ENCODE measurements around the gene AGBL4.

The AGBL4 gene

DNA sequence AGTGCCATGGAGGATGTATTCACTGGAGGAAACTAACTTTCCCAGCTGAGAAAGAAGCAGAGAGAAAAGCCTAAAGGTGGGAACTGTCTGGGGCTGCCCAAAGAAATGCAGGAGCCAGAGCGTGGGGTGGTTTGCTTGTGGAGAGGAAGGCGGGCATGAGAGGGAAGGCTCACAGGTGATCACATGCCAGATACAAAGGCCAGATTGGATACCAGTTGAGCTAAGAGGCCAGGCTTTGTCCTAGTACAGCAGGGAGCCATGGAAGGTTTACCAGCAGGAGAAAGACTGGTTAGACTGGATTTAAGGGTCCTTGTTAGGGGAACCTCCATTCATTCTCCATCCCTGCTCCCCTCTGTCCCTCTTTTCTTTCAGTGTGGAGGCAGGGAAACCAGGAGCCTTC is 1313.4 kb downstream of the AGBL4 start:
- FAIRE-seq: no peak

DNA sequence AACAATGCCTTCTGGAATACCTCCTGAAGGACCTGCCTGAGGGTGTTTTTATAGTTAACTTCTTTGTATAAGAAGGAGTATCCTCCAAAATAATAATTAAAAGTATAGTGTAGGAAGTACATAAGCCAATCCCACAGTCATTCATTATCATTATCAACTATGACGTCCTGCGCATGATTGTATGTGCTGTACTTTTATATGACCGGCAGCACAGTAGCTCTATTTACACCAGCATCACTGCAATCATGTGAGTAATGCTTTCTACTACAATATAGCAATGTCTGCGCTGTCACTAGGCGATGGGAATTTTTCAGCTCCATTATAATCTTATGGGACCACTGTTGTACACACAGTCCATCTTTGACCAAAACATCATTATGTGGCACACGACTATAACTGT is 1319.0 kb downstream of the AGBL4 start:
- no peak for FAIRE-seq

DNA sequence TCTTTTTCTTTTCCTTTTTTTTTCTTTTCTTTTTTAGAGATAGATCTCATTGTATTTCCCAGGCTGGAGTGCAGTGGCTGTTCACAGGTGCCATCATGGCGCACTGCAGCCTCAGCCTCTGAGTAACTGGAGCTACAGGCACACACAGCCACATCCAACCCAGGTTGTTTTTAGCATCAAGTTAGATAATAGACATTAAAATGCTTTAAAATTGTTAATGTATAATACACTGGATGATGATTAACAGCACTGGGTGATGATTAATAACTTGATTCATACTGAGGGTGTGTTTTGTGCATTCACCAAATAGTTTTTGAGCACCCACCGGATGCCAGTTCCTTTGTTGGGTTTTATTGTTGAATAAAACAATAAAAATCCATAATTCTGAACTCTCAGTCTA is 1322.3 kb downstream of the AGBL4 start:
- FAIRE-seq: no peak

DNA sequence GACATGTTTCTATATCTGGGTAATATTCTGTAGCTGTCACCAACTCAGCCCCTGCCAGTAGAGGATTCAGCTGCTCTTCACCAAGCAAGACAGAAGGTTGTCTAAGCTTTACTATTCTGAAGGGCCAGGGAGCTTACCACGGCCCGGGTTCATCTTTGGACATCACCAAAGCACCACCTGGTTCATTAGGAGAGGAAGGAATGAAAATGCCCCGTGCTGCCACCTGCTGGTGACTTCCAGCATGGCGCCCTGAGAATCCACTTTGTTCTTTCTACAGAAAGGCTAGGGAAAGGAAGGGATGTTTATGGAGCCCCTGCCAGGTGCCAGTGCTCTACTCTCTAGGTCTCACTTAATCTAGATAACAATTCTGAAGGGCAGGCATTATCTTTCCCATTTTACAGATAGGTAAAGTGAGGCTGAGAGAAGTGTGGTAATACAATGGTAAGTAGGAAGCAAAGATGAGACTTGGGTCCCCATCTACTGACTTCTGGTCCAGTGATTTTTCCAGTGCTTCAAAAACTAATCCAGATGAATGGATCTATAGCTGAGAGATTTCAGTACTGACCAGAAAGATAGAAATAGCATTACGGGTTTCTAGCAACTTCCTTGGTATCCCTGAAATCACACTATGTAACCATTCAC is 1326.6 kb downstream of the AGBL4 start:
- no peak for FAIRE-seq

DNA sequence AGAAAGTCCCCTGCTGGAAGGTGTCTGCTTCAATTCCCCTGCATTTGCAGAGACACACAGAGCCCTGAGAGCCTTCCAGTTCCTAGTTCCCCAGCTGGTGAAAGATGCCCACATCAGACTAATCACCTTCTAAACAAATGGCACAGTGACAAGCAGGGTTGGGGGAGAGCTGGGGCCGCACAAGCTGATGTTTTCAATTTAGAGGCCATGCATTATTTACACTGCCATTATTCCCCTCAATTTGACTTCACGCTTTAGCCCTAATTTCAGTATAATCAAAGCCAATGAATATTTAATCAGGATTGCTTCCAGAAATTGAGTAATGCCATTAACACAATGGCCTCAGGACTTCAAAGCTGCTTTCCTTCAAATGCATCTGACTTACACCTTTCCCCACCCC is 1328.6 kb downstream of the AGBL4 start:
- FAIRE-seq: no peak

DNA sequence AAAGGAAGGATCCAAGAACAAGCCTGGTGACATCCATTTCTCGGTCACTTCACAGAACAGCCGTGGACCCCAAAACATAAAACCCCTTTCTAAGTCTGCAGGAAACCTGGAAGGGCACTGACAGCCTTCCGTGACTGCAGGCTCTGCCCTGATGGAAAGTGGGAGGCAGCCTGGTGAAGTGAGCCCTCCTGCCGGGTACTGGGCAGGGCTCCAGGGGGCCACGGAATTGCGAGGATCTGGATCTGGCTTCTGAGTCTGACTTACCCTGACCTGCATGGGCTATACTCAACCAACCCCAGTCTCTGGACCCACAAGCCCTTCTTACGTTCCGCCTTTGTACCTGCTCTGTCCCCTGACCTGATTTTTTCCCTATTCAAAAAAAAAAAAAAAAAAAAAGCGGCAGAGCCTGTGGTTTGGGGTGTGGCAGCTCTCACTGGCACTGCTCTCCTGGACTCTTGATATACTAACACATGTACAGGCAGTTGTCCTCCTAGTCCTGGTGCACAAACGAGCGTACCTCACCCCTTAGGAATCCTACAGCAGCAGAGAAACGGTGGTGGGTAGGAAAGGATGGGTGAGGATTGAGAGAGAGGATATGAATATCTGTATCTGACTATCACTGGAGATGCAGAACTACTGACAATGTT is 1330.0 kb downstream of the AGBL4 start:
- no peak for FAIRE-seq

DNA sequence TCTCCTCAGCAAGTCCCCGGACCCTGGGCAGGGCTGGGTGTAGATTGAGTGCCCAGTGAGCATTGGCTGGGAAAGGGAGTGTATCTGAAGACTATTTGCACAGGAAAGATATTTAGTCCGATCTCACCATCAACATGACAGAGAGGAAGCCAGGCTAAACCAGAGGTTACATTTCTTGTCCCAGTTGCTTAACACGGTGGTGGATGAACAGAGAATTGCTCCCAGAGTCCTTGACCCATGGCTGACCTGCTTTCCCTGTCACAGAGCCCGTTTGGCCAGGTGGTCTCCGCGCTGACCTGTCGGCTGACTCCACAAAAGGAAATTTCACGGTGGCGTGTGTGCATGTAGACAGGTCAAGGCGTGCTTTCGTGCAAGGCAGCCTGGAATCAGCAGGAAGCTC is 1330.6 kb downstream of the AGBL4 start:
- no peak for FAIRE-seq

DNA sequence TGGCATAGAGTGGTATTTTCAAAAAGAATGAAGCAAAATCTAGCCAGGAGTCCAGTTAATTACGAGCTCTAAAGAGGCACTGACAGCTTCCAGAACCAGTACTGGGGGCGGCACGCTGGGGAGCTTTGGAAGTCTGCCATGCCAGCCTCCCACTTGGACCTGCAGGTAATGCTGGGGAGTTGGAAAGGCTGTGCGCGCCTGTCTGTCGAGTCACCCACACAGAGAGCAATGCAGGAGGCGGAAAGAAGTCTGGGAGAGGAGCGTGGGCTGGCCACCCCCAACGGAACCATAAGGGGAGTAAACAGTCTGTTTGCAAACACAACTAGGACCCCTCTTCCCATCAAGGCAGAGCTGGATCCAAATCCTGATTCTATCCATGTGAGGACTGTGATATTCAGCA is 1331.5 kb downstream of the AGBL4 start:
- no peak for FAIRE-seq

DNA sequence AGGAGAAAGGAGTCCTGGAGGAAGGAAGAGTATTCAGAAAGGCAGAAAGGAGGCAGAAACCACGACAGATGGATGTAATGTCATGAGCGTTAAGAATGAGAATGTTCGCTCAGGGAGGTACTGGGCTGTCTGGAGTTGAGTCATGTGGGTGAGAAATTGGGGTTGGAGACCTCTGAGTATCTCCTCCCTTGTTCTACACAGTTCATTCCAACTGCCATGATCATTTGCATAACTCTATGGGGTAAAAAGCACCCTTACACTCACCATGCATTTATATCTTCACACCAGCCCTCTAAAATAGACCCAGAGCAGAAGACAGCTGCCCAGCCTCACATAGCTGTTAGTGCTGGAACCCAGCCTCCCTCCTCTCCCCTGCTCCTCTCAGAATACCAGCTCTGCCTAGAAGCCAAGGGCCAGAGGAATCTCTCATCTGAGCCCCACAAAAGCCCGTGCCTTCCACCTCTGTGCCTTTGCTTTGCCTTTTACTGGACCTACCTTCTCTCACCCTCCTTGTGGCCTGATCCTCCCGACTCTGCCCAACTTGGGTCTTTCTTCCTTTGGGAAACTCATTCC is 1332.2 kb downstream of the AGBL4 start:
- no peak for FAIRE-seq

DNA sequence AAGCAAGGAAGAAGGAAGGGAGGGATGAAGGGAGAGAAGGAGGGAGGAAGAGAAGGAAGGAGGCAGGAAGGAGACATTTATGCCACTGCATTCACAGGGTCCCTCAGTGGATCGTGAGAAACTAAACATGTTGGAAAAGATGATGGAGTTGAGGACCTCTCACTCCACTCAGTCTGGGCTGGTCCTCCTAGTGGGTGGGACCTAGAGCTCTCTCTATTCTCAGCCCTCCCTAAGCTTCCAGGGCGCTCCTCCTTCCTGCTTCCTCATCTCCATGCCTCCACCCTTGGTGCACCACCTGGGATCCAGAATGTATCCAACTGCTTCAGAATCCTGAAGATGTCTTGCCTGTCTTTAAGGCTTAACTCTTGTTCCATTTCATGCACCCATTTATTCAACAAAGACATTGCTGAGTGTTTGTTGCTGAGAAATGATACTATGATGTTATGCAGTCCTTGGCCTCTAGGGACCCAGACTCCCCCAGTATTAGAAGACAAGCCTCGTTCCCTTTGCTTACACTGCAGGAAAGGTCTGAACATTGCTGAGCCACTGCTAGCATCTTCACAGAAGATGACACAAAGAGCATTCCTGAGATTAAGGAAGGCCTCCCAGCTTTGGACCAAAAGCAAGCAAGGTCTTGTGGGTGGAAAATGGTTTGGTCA is 1335.5 kb downstream of the AGBL4 start:
- FAIRE-seq: no peak

DNA sequence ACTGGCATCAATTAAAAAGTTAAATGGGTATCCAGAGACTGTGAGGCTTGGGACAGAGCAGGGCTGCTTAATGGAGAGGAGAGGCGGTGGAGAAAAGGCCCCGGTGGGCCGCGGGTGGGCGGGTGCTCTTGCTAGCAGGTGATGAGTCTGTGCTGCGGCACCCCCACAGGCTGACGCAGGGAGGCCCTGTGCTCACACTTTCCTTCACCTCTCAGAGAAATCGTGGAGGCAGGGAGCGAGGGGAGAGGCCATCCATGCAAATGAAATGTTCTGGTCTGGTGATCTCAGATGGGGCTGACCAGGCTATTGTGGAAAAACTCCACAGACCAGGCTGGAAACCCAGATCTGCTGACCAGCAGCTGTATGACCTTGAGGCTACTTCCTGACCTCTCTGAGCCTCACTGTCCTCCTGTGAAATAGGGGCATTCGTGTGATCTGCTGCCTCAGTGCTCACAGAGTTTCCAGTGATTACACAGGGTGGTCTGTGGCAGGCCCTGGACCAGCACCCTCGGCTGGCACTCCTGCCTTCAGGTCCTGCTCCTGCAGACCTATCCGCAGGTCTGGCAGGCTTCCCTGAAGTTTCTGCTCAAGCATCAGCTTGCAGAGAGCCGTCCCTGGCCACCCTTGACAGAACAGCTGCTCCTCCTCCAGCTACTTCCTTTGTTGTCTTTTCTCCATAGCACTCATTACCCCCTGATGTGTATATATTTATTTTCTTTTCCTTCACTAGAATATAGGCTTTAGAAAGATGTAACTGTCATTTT is 1336.3 kb downstream of the AGBL4 start:
- no peak for FAIRE-seq

DNA sequence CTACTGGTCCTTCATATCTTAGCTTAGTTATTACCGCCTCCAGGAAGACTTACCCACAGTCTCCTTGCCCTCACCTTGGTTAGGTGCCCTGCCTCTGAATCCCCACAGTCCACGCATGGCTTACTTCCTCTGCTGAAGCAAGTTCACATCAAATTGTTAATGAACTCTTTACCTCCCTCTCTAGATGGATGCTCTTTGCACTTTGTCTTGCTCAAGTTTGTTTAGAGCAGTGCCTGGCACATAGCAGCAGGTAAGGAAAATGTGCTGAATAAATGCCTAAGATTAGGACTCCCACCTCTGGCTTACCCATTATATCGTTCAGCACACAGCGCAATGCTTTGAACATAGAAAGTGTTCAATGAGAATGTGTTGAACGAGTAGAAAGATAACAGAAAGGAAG is 1337.6 kb downstream of the AGBL4 start:
- no peak for FAIRE-seq

DNA sequence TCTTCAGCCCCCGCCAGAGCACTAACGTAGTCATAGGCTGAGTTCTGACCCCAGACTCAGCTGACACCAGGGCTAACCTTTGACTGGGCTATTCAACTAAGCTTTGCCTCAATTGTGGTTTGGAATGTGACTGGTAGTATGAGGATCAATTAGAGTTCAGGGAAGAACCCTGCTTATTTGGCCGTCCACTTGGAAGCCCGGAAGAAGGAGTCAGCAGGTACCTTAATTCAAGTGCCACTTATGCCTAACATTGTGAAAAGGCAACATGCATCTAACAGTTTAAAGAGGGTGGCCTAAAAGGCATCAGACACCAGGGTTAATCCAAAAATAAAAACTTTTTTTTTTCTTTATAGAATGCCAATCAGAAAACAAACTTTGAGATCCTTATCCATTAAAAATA is 1339.4 kb downstream of the AGBL4 start:
- FAIRE-seq: no peak

DNA sequence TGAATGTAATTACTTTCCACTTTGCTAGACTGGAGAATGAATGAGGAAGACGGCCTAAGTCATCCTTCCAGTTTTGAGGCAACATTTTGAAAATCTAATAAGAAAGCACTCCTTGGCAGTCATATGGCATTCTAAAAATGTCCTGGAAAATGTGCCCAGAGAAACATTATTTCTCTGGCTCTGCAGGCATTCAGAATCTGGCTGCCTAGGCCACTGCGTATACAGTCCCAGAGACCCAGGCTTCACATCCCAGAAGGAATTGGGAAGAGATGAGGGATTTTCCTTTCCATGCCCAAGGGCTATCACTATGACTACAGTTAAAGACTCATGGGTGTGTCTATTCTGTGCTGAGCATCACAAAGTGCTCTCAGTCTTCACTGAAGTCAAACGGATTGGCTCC is 1339.9 kb downstream of the AGBL4 start:
- FAIRE-seq: no peak

DNA sequence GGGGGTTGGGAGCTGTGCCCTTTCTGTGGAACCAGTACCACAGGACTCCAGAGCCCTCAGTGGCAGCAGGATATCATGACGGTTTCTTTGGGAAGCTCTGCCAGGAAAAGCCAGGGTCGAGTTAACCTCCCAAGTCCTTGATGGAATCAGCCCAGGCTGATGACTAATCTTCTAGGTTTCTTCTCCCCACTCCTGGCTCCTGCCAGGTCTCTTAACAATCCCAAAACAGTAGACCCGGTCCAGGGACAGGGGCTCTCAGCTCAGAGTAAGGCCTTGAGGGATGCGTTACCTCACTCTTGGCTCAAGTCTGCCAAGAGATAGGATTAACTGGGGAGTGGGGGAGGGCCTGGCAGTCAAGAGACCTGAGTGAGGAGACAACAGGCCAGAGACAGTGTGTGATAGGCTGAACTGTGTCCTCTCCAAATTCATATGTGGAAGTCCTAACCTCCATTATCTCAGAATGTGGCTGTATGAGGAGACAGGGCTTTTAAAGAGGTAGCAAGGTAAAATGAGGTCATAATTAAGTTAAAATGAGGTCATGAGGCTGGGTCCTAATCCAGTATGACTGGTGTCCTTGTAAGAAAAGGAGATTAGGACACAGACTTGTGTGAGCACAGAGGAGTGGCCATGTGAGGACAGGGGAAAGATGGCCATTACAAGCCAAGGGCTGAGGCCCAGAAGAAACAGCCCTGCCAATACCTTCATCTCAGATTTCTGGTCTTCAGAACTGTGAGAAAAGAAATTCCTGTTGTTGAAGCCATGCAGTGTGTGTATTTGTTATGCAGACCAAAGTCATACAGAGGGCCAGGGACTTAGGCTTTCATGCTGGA is 1342.1 kb downstream of the AGBL4 start:
- FAIRE-seq: no peak

DNA sequence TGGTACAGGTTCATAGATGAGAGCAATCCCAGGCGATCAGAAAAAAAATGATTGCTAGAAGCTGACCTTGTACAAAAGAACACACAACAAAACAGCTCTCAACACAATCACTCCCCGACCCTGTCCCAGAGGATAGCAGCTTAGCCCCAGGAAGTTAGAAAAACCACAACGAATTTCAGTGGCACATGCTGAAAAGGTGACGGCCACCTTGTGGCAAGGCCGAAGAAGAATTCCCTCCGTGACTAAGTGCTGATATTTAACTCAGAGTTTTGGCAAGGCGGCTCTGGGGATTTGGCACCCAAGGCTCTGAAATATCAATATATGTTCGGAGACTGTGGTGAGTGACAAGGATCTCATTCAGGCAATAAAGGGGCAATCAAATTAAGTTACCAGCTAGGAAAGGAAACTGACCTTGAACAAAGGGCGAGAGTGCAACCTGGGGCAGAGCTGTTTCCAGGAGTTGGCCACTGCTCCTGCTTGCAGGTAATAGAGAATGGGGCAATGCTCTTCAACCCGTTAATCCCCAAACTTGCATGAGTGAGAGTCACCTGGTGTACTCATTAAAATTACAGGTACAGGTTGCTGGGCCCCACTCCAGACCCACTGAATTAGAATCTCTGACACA is 1343.2 kb downstream of the AGBL4 start:
- no peak for FAIRE-seq

DNA sequence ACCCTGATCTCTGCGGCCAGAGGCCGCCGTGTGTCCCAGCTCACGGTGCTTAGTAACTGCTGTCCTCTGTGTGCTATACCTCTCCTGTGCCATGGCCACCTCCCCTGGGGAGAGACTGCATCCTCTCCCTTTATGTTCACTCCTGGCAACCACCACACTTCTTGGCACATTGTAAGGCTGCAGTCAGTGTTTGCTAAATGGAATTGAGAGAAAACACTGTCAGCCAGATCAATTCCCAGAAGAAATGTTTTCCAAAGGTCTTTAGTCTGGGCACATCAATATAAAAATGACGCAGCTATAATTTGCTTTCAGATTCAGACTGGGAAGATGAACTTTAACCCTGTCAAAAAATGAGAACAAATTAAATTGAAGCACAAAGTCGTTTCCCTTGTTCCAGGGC is 1343.9 kb downstream of the AGBL4 start:
- no peak for FAIRE-seq

DNA sequence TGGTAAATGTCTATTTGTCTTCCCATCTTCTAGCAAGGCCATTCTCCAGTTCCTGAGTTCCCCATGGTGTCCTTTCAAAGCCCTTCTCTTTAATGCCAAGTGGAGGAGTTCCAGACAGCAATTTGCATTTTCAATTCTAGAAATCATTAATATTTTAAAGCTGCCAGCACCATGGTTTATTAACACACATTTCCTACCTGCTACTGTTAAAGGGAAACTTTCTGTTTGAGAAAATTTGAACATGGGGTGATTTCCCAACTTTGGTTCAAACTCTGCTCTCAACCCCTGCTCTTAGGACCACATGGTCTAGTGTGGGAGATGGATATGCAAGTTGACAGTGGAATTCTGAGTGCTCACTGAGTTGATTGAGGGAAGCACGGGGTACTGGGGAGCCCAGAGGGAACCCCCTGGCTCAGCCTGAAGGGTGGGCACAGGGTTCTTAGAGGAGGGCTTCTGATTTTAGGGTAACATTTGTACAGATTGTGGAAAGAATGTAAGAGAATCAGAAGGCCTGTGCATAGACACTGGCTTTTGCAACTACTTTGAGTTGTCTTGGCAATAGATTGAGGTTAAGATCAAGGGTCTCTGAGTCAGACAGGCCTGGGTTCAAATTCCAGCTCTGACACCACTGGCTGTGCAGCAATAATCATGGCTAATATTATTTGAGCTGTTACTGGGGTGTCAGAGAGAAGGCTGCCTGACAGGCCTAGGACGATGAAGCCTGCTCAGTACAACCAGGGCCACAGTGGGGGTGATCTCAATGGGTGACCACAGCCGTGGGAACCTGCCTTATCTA is 1344.8 kb downstream of the AGBL4 start:
- FAIRE-seq: no peak

DNA sequence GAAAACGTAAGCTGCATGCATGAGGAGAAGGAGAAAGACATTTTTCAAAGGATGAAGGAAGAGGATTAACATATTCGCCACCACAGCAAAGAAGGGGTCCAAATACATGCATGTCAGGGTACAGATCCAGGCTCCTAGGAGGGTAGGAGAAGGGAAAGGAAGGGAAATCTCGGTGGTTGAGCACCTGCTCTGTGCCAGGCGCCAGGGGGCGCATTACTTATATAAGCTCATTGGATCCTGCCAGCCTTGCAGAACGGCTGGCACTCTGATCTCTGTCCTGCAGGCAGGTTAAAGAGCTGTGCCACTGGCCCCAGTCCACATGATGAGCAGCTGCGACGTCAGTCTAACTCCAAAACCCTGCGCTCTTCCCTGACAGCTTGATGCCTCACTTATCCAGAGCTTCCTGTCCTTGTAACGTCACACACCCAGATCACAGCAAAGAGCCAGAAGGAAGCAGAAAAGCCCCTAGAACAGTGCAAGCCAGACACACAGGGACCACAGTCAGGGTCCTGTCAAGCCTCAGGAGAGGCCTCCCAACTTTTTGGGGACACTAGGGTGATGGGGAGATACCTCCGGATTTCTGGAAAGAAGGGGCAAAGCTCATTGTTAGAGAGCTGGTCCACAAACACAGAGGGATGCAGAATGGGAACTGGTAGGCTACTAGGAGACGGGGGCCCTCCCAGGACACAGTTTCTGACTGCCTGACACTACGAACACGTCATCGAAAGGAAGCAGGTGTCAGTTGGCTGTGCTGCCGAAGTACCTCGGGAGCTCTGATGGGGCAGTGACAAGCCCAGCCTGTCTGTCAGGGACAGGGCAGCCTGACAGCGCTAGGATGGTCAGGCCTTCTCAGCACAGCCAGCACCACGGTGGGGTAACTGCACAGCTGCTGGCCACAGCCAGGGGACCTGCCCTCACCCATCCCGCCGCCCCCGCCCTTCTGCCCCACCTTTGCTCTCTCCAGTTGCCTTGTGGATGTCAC is 1346.2 kb downstream of the AGBL4 start:
- FAIRE-seq: no peak

DNA sequence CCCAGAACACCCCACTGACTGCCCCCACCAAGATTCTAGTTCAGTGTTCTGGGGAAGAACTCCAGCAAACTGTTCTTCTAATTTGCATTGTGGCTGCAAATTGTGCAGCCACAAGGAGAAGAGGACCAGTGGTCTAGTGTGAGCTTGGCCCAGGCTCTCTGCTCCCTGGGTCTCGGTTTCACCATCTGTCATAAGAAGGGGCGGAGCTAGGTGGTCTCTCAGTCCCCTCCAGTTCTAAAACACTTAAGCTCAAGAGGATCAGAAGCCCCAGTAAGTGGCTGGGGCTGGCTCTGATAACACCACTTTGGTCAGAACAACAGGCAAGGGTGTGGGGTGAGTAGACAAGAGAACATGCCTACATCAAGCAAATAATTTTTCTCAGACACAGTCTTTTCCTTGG is 1346.9 kb downstream of the AGBL4 start:
- no peak for FAIRE-seq

Measured in colon (tissue), 2 donors.